Subcutaneous adipose tissue (tissue), 4 donors: Measurements from ENCODE around the gene SMIM15. TPM values are rescaled to one million over a fixed set of nuclear protein-coding genes. Genes with fewer than 3 reads are reported as not detected.

Source experiments
- CTCF ChIP-seq: fragments of 450-650 bp; IDR thresholded peaks from one replicate; pipeline ENCODE4 v1.5.1; 2016; ENCODE audit warnings: low read depth, mild to moderate bottlenecking, control low read depth, antibody characterized with exemption, moderate library complexity
- total RNA-seq, 4 donors: library from RNA; depleted of rRNA; stranded (reverse); fragments of >200 nt; gene quantifications; one replicate each; pipeline ENCODE4 v1.1.0, GENCODE V29; 2016

Gene SMIM15
- total RNA-seq, 4 donors from 2014 or later: 17.2 to 32.9 (median 24.8) TPM

GRCh38 chr5:61184708-61185107 is 22.4 kb upstream of the SMIM15 start:
- TF ChIP-seq CTCF: no peak

- no peak for TF ChIP-seq CTCF
These were observed 21.3 kb upstream of the SMIM15 start for GRCh38 chr5:61183538-61183937.

- no peak for TF ChIP-seq CTCF
These were observed 20.2 kb upstream of the SMIM15 start for GRCh38 chr5:61182449-61182848.

- TF ChIP-seq CTCF: no peak
These were observed 18.6 kb upstream of the SMIM15 start for GRCh38 chr5:61180886-61181285.

- TF ChIP-seq CTCF: no peak
These were observed 16.4 kb upstream of the SMIM15 start for GRCh38 chr5:61178702-61179101.

GRCh38 chr5:61177716-61178115 is 15.4 kb upstream of the SMIM15 start:
- no peak for TF ChIP-seq CTCF

GRCh38 chr5:61177070-61177469 is 14.8 kb upstream of the SMIM15 start:
- TF ChIP-seq CTCF: no peak
